HFF-Myc (cell line): ENCODE results near the gene S100A3.

ENCODE experiments used
- DNase-seq: peaks from one replicate; pipeline ENCODE4 v3.0.0-alpha.2; 2011; ENCODE audit warnings: low read depth; ENCODE audit errors: extremely low read depth
- H3K4me3 ChIP-seq: replicated peaks from 2 replicates; pipeline ENCODE4 v1.5.1; 2011; ENCODE audit warnings: low read depth, mild to moderate bottlenecking, control low read depth, low read length
- TF ChIP-seq, protein P1 (sequence below): IDR thresholded peaks from 2 replicates; pipeline ENCODE4 v1.5.1; 2012; ENCODE audit warnings: mild to moderate bottlenecking, low read depth, low read length, control low read depth; ENCODE audit errors: missing control alignments

S100A3 gene

DNA sequence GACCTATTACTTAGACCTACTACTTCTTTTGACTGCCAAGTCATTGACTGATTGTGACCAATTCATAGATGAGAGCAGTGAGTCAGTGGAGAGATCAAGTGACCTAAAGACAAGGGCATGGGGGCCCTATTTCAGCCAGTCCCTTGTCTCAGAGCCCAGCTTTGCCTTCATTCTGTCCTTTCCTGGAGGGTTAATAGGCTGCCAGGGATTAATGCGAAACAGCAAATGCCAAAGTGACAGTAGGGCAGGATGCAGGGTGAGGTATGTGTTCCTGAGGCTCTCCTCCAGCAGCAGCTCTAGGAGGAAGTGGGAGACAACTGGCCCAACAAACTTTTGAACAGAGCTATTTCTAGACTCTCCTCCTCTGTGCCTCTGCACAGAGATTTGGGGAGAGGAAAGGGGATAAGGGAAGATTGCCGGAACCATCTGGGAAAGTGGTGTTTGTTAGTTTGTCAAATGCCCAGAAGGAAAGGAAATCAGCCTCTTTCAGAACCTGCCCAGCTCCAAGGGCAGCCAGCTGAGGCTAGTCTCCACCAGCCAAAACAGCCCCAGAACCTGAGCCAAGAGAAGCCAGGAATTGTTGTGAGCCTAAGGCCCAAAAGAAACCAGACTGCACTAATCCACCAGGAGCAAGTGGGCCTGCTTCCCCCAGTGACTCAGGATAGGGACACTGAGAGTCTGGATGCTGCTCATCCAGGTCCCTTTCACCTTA, 4.9 kb upstream of the S100A3 start:
- TF ChIP-seq, protein P1, sequence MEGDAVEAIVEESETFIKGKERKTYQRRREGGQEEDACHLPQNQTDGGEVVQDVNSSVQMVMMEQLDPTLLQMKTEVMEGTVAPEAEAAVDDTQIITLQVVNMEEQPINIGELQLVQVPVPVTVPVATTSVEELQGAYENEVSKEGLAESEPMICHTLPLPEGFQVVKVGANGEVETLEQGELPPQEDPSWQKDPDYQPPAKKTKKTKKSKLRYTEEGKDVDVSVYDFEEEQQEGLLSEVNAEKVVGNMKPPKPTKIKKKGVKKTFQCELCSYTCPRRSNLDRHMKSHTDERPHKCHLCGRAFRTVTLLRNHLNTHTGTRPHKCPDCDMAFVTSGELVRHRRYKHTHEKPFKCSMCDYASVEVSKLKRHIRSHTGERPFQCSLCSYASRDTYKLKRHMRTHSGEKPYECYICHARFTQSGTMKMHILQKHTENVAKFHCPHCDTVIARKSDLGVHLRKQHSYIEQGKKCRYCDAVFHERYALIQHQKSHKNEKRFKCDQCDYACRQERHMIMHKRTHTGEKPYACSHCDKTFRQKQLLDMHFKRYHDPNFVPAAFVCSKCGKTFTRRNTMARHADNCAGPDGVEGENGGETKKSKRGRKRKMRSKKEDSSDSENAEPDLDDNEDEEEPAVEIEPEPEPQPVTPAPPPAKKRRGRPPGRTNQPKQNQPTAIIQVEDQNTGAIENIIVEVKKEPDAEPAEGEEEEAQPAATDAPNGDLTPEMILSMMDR: no peak
- DNase-seq: no peak
- H3K4me3 ChIP-seq: no peak overlapping the region

DNA sequence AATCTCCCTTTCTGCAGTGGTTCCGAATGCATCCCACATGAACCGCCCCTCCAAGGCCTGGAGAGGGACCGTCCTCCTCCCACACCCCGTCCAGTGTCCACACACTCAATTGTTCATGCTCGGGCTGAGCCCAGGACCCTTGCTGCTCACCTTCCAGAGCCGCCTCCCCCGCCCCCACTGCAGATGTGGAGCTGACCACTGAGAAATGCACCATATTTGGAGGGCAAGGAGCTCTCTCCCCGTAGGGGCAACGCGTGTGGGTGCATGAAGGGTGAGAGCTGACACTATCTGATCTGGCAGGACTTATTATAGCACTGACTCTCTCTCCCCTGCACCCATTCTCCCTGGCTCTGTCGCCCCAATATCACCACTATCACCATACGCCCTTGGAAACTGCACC, 4.0 kb upstream of the S100A3 start:
- DNase-seq: no peak
- TF ChIP-seq, protein P1: no peak
- H3K4me3 ChIP-seq: no peak overlapping the region

DNA sequence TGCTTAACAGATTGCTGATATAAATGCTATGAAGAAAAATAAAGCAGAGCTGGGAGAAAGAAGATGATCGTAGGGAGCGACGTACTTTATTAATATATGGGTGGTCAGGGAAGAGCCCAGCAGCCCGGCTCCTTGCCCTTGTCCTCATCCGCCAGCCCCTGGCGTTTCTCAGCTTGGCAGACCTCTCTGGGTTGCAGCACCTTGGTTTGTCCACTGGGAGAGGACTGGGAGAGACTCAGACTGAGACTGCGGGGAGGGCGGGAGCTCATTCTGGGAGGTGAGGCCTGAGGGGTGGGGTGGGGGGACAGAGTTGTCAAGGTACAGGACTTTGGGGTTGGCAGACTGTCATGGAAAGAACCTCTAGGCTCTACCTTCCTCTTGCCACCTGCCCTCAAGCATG, 3.3 kb upstream of the S100A3 start:
- TF ChIP-seq, protein P1: no peak
- no peak for DNase-seq
- H3K4me3 ChIP-seq: no peak overlapping the region

DNA sequence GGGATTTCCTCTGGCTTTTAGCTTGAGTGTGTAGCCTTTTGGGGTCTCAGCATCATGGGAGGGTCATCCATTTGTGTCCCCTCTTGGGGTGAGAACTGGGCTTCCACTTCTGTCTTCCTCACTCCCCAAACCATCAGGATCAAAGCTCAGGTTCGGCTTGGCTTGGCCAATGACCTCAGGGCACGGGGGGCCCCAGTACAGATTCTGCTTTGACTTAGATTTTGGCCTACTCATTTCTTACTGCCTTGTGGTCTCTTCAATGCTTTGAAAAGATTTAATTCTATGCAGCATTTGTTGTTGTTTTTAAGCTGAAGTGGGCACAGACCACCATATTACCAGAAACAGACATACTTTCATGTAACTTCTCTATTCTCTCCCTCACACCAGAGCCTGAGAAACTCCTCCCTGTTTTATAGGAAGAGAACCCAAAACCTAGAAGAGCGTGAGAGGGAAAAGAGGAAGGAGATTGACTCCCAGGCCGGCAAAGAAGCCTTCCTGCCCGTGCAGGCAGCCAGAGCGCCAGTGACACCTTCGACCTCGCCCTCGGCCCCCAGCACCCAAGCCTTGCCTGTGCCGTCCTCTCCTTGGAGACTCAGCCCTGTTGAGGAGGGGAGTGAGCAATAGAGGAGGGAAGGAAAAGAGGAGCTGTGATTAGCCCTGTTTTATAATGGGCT, 1.9 kb upstream of the S100A3 start:
- no peak overlapping the region for H3K4me3 ChIP-seq
- DNase-seq: no peak
- TF ChIP-seq, protein P1: no peak

DNA sequence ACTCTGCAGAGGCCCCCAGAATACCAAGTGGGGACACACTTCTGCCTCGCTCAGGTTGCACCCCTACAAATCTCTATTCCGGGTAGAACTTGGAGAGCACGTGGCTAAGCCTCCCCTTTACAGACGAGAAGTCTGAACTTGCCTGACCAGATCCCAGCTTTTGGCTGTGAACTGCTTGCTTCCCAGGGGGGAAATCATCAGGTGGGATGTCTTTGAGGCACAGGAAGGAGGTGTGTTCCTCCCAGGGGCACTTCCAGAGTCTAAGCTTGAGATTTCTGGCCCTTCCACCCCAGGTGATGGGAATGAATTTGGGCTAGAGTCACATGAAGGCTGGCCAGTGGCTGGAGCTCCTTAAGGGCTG, 1.3 kb upstream of the S100A3 start:
- TF ChIP-seq, protein P1: no peak
- DNase-seq: no peak
- H3K4me3 ChIP-seq: no peak overlapping the region

DNA sequence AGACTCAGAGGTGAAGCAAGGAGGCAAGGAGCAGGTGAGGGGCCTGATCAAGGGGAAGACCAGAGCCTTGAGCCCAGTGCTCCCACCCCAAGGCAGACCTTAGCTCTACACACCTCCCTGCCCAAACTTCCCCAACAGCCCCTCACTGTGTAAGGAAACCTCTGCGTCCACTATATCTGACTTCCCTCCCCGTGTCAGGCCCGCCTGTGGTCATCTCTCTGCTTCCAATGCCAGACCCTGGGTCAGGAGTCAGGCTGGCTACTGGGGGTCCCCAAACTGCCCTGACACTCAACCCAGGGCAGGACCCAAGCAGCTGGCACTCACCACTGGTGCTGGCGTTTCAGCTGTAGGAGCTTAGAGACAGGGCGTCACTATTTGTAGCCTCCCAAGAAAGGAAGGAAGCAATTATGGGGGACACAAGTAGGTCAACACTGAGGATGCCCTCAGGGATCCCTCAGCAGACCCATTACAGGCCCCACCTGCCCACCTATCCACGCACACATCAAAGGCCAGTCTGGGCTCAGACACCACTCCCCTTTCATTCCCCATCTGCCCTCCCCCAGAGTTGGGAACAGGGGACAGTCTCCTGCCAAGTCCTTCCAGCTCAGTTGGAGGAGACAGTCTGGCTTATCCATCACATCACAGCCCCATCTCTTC, 811 bp upstream of the S100A3 start:
- no peak overlapping the region for H3K4me3 ChIP-seq
- no peak for DNase-seq
- TF ChIP-seq, protein P1: no peak
